GM19328 (cell line): ENCODE measurements around the gene CD9.
"Not testable (repeated sequence)": the region's sequence is repeated elsewhere in the genome, so short reads cannot be mapped to it uniquely, and the experiment has no call there.

ENCODE experiments used
- ATAC-seq: cut with Tn5 transposase; IDR thresholded peaks from one replicate; pipeline ENCODE4 v1.9.1; 2021; ENCODE audit warnings: mild to moderate bottlenecking, moderate library complexity; ENCODE audit not compliant: unreplicated experiment

CD9 gene

GRCh38 chr12:6178981-6179761 lies 21.0 kb upstream of the CD9 start:
- ATAC-seq: no peak

DNA sequence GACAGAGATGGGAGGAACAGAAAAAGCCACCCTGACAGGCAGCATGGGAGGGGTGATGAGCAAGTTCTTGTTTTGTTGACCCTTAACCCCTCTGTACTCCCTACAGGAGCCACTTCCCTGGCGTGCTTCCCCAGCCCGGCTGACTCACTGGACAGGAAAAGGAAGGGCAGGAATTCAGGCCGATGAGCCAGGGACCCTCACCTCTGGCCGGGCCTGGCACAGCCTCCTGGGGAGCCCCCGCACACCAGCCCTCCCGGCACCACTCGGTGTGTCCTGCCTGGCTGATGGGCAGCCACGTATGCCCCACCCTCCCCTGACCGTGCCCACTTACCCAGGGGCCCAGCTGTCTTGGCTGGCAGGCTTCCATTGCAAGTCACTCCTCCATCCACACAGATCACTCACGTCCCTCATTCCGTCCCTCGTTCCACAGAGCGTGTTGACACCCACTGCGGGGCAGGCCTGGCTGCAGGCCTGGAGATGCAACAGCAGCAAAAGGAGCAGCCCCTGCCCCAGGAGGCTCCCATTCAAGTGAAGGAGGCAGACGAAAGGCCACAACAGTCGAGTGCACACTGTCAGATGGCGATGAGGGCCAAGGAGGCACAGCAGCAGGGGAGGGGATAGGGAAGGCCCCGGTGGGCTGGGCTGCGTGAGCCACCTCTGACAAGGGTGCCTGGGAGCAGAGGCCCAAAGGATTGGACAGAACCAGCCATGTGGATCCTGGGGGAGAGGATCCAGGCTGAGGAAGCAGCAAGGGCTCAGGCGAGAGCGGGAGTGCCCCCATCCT lies 19.7 kb upstream of the CD9 start:
- ATAC-seq: no peak

DNA sequence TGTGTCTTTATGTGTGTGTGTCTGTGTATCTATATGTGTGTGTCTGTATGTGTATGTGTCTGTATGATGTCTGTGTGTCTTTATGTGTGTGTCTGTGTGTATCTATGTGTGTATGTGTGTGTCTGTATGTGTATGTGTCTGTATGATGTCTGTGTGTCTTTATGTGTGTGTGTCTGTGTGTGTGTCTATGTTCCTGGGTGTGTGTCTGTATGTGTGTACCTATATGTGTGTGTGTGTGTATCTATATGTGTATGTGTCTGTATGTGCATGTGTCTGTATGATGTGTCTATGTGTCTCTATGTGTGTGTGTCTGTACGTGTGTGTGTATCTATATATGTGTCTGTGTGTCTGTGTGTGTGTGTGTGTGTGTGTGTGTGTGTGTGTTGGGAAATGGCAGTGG lies 19.0 kb upstream of the CD9 start:
- no peak for ATAC-seq

DNA sequence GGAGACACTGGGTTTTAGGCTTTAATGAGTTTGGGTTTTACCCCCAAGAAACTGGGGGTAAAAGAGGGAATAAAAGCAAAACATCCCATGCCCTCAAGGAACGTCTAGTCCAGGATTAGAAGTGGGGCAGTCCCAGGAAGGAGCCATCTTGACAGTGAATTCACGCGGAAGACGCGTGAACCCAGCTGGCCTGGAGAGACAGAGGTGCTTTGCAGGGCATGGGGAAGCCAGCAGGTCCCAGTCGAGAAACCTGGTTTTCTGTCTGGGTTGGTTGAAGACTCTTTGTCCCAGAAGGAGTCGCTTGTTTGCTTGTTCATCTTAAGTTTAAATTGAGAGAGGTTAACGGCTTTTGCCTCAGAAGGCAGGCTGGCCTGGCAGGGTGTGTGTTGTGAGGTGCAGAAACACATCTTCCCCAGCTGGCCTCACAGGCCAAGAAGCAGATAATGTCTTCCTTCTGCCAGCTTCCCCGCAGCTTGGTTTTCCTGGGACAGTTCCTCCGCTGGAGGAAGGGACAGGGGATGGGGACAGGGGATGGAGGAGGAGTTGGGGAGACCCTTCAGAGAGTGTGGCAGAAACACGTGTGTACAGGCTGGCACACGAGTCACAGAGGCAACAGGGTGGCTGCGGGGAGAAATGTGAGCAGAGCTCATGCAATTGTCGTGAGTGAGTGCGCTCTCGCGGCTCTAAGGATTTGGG lies 18.5 kb upstream of the CD9 start:
- no peak for ATAC-seq

- ATAC-seq: no peak
These were observed 17.8 kb upstream of the CD9 start for GRCh38 chr12:6182279-6182898.

- ATAC-seq: no peak
These were observed 16.3 kb upstream of the CD9 start for GRCh38 chr12:6183689-6184428.

GRCh38 chr12:6185961-6186827 lies 14.0 kb upstream of the CD9 start:
- no peak for ATAC-seq

- no peak for ATAC-seq
These were observed 12.0 kb upstream of the CD9 start for GRCh38 chr12:6187948-6188793.

GRCh38 chr12:6189028-6189427 lies 11.2 kb upstream of the CD9 start:
- ATAC-seq: no peak

DNA sequence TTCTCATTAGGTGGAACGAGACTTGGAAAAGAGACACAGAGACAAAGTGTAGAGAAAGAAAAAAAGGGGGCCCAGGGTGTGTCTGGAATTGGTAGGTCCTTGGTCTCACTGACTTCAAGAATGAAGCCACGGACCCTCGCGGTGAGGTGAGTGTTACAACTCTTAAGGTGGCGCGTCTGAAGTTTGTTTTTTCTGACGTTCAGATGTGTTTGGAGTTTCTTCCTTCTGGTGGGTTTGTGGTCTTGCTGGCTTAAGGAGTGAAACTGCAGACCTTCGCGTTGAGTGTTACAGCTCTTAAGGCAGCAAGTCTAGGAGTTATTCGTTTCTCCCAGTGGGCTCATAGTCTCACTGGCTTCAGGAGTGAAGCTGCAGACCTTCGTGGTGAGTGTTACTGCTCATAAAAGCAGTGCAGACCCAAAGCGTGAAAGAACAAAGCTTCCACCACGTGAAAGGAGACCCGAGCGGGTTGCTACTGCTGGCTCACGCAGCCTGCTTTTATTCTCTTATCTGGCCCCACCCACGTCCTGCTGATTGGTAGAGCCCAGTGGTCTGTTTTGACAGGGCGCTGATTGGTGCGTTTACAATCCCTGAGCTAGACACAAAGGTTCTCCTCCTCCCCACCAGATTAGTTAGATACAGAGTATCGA lies 10.1 kb upstream of the CD9 start:
- ATAC-seq: not testable (repeated sequence)

DNA sequence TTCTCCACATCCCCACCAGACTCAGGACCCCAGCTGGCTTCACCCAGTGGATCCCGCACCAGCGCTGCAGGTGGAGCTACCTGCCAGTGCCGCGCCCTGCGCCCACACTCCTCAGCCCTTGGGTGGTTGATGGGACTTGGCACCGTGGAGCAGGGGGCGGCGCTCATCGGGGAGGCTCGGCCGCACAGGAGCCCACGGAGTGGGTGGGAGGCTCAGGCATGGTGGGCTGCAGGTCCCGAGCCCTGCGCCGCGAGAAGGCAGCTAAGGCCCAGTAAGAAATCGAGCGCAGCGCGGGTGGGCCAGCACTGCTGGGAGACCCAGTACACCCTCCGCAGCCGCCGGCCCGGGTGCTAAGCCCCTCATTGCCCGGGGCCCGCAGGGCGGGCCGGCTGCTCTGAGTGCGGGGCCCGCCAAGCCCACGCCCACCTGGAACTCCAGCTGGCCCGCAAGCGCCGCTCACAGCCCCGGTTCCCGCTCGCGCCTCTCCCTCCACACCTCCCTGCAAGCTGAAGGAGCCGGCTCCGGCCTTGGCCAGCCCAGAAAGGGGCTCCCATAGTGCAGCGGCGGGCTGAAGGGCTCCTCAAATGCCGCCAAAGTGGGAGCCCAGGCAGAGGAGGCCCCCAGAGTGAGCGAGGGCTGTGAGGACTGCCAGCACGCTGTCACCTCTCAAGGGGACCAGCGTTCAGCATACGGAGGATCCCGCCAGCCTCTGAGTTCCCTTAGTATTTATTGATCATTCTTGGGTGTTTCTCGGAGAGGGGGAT lies 9.3 kb upstream of the CD9 start:
- ATAC-seq: not testable (repeated sequence)

GRCh38 chr12:6192604-6193380 lies 7.4 kb upstream of the CD9 start:
- ATAC-seq: no peak

GRCh38 chr12:6193853-6194815 lies 6.1 kb upstream of the CD9 start:
- ATAC-seq: no peak

DNA sequence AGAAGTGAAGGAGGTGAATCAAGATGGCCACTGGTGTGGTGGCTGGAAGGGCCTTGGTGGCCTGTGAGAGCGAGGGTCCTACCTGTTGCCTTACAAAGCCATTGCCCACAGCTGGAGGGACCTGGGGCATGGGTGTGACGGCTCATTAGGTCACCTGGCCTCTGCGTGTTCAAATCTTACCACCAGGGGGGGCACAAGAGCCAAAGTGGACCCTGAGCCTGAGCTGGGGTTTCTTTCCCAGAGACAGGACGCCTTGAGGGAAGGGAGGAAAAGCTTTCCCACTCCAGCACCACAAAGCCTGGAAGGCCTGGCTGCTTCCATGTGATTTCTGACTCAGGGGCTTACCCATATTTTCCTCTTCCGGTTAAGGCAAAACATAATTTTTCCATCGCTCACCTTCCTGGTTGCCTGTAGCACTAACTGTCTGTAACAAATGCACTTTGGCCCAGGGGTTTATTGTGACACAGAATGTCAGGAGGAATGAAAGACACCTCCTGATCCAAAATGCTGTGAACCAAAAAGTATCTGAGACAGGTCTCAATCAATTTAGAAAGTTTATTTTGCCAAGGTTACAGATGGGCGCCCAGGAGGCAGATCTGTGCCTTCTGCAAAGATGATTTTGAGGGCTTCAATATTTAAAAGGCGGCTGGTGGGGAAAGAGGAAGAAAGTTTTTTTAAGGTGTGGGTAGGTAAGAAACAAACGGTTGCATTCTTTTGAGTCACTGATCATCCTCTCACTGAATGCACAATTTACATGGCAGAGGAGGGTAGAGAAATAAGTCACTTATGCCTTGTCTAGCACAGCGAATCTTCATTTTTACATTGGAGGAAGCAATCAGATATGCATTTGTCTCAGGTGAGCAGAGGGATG lies 4.3 kb upstream of the CD9 start:
- no peak for ATAC-seq

- ATAC-seq: no peak
These were observed 2.1 kb upstream of the CD9 start for GRCh38 chr12:6198051-6198450.
